ENCODE data around the gene ZNF284. TPM values are rescaled to one million over a fixed set of nuclear protein-coding genes. Genes with fewer than 3 reads are reported as not detected.

Gene ZNF284
- polyA plus RNA-seq, 1 experiment, result 1.6 TPM

DNA sequence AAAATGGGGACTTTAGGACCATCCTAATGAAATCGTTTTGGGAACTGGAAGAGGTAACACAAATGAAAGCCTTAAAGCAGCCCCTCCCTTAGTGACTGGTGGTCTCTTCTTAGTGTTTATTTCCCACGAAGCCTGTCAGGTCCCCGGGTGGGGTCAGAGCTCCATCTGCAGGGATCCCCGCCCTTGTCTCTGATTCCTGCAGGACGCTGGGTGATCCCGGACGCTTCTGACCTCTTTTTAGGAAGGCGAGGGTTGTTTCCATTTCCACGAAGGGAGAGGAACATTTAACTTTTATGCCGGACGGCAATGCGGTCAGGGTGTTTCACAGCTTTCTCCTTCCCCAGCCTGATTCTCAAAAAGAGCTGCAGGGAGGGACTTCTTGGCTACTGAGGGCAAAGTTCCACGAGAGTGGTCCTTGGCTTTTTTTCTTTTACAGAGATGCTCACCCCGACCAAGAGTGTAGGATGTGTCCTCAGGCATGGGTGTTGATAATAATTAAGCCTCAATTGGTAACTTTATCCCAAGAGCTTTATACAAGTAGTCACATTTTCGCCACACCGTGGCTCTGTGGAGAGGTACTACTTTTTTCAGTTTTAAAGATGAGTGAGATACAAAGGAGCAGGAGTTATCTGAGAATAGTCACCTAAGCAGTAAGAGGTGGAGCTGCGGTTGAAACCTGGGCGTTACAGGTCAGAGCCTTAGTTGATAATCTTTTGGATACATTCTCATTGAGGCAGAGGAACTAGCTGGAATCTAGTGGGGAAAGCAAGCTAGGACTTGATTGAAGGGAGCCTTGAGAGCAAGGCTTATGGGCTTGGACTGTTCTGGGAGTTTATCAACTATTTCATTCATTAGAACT lies 813 bp downstream of the ZNF284 start:
- ChIA-PET POLR2A (interaction anchor here (0.7 kb wide), 1 partner anchor 47 kb away, joined by 3 read pairs; no protein-coding TSS in a partner anchor), CTCF (interaction anchor here (0.9 kb wide), 1 partner anchor 10 kb away, joined by 3 read pairs; no protein-coding TSS in a partner anchor)
- no peak overlapping the region for H3K27ac ChIP-seq (ENCODE audit: low read depth, low read length)
- no peaks in the 10 kb centered on the region for H3K27me3 ChIP-seq (ENCODE audit: control insufficient read depth, insufficient read depth, low read length)
- TF ChIP-seq, protein P1, sequence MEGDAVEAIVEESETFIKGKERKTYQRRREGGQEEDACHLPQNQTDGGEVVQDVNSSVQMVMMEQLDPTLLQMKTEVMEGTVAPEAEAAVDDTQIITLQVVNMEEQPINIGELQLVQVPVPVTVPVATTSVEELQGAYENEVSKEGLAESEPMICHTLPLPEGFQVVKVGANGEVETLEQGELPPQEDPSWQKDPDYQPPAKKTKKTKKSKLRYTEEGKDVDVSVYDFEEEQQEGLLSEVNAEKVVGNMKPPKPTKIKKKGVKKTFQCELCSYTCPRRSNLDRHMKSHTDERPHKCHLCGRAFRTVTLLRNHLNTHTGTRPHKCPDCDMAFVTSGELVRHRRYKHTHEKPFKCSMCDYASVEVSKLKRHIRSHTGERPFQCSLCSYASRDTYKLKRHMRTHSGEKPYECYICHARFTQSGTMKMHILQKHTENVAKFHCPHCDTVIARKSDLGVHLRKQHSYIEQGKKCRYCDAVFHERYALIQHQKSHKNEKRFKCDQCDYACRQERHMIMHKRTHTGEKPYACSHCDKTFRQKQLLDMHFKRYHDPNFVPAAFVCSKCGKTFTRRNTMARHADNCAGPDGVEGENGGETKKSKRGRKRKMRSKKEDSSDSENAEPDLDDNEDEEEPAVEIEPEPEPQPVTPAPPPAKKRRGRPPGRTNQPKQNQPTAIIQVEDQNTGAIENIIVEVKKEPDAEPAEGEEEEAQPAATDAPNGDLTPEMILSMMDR (IDR thresholded peaks at IDR 0.05; ENCODE audit: low read depth, low read length), result no peak
- peaks cover 4% of the 10 kb centered on the region; the same call in 1 of the 2 replicates for H3K9me3 ChIP-seq (ENCODE audit: control insufficient read depth, insufficient read depth, low read length)
- peak overlapping the region; percentile 90 for H3K4me3 ChIP-seq (ENCODE audit: low read depth, low read length)
- DNase-seq (ENCODE audit: low read depth, low spot score), result no peak

DNA sequence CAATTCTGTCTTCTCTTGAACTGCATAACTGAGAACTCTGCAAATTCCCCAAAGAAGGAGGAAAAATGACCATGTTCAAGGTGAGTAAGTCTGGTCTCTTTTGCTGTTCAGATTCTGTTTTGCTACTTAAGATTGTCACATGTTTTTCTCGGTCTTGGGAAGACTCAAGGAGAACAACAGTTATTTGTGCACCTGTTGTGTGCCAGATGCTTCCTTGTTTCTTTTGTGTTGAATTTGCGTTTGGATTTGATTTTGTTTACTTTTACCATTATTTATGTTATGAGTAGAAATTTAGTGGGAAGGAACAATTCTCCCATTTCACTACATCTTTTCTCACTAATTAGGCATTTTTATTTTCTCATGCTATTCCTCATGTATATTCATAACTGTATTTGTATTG lies 4.4 kb downstream of the ZNF284 start:
- no peak overlapping the region for H3K4me3 ChIP-seq (ENCODE audit: low read depth, low read length)
- CTCF ChIA-PET, result no interaction called here
- H3K27me3 ChIP-seq (ENCODE audit: control insufficient read depth, insufficient read depth, low read length), result no peaks in the 10 kb centered on the region
- no peak for DNase-seq (ENCODE audit: low read depth, low spot score)
- no peak overlapping the region for H3K27ac ChIP-seq (ENCODE audit: low read depth, low read length)
- POLR2A ChIA-PET, result no interaction called here
- TF ChIP-seq, protein P1 (IDR thresholded peaks at IDR 0.05; ENCODE audit: low read depth, low read length), result no peak
- H3K9me3 ChIP-seq (ENCODE audit: control insufficient read depth, insufficient read depth, low read length), result no peaks in the 10 kb centered on the region; the same call in 1 of the 2 replicates

DNA sequence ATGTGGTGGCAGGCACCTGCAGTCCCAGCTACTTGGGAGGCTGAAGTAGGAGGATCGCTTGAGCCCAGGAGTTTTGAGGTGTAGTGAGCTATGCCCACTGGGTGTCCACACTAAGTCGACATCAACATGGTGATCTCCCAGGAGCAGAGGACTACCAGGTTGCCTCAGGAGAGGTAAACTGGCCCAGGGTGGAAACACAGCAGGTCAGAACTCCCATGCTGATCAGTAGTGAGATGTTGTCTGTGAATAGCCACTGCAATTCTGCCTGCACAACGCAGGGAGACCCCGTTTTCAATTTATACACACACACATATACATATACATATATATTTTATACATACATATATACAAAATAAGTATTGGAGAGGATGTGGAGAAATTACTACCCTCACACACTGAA lies 20.1 kb downstream of the ZNF284 start:
- H3K27me3 ChIP-seq (ENCODE audit: control insufficient read depth, insufficient read depth, low read length), result no peaks in the 10 kb centered on the region
- DNase-seq (ENCODE audit: low read depth, low spot score), result no peak
- no peak overlapping the region for H3K4me3 ChIP-seq (ENCODE audit: low read depth, low read length)
- POLR2A ChIA-PET, result no interaction called here
- H3K9me3 ChIP-seq (ENCODE audit: control insufficient read depth, insufficient read depth, low read length), result no peaks in the 10 kb centered on the region; the same call in 1 of the 2 replicates
- H3K27ac ChIP-seq (ENCODE audit: low read depth, low read length), result no peak overlapping the region
- CTCF ChIA-PET, result no interaction called here
- TF ChIP-seq, protein P1 (IDR thresholded peaks at IDR 0.05; ENCODE audit: low read depth, low read length), result no peak

DNA sequence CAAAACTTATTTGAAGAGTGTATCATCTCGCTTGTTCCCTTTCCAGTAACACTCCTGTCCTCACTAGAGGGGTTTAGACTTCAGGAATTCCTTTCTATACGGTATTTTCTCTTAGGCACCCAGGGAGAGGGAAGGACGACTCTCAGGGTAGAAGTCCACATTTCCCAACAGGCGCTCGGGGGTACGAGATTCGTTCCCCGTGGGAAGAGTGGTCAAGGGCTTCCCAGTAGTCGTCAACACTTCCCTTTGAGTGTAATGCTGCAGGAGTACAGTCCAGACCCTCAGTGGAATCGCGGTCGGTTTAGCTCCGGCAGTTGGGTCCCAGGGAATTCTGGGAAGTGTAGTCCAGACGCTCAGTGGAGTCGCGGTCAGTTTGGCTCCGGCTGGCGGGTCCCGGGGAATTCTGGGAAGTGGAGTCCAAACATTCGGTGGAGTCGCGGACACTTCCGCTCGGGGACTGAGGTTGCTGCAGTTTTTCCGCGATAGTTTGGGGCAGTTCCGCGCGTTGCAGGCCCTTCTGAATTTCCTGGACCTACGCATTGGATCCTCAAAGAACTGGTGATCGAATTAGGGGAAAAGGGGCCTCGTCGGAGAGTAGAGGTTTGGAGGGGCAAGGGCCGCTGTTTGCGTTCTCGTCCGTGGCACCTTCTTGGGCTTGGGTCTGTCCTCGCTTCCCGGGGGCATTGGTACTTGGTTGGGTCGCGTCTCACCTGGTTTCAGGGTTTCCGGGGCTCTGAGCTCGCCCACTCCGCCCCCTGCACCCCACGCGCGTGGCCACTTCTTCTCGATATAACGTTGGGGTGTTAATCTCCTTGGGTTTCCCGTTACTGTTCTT lies 22.2 kb downstream of the ZNF284 start, which contains the start of gene ZNF224:
Gene ZNF224 (plus strand): TSS at position 431 of the 835 bp plus-strand sequence. CDS start 3,513 bp downstream, outside the sequence.
- Histone ChIP-seq H3K27me3 (ENCODE audit: control insufficient read depth, insufficient read depth, low read length) (no peaks in the 10 kb centered on the region), H3K9me3 (ENCODE audit: control insufficient read depth, insufficient read depth, low read length) (no peaks in the 10 kb centered on the region; the same call in 1 of the 2 replicates), H3K4me3 (ENCODE audit: low read depth, low read length) (peak within 1 kb of the TSS; percentile 89), H3K27ac (ENCODE audit: low read depth, low read length) (peak within 1 kb of the TSS; percentile 47)
- CTCF ChIA-PET, result interaction anchor here (0.6 kb wide), 1 partner anchor 773 kb away, joined by 3 read pairs; no protein-coding TSS in a partner anchor
- TF ChIP-seq, protein P1 (IDR thresholded peaks at IDR 0.05; ENCODE audit: low read depth, low read length), result no peak
- POLR2A ChIA-PET, result interaction anchor here (0.8 to 1.7 kb wide), 5 partner anchors 13 to 71 kb away, joined by 3 to 5 read pairs (median 3); partner anchors contain the start of genes ZNF225 and ZNF226
- peak; percentile 71 for DNase-seq (ENCODE audit: low read depth, low spot score)

Data from AG04450 (cell line).